ENCODE measurements around the gene MKRN2OS. TPM values are rescaled to one million over a fixed set of nuclear protein-coding genes. Genes with fewer than 3 reads are reported as not detected.

MKRN2OS gene
- total and polyA plus RNA-seq, 5 experiments from 2014 or later: not detected

- Mint-ChIP-seq H3K9me3 (no peaks in the 10 kb centered on the region), H3K4me1 (no peaks in the 10 kb centered on the region), H3K27me3 (no peaks in the 10 kb centered on the region), H3K36me3 (peaks cover 0 to 8% (median 0%) of the 10 kb centered on the region in 3 donors), H3K27ac (peak overlapping the region in 3 of 10 donors; percentile 1 to 53 (median 8)), H3K4me3 (no peak overlapping the region)
- DNase-seq (no peak), ATAC-seq (peak in 1 of 2 donors; percentile 44)
- POLR2A ChIA-PET: no interaction called here
Observed at GRCh38 chr3:12541625-12542024, 3.7 kb downstream of the MKRN2OS start.

DNA sequence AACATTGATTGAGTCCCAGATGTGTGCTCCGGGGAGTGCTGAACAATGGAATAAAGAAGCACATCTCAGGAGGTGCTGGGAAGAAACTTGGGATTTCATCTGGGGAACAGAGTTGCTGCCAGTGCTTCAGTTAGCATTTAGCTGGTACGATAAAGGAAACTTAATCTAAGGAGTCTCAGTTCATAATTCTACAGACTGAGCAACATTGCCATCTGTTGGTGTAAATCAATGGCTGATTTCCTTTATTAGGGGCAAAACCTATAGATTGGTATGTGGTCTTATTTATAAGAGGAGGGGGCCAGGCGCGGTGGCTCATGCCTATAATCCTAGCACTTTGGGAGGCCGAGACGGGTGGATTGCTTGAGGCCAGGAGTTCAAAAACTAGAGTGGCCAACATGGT, 8.9 kb downstream of the MKRN2OS start:
- DNase-seq (no peak), ATAC-seq (no peak)
- no peaks in the 10 kb centered on the region for H3K9me3 Mint-ChIP-seq
- H3K4me1 Mint-ChIP-seq: no peaks in the 10 kb centered on the region
- no peaks in the 10 kb centered on the region for H3K27me3 Mint-ChIP-seq
- POLR2A ChIA-PET: no interaction called here
- peaks cover 2 to 30% (median 7%) of the 10 kb centered on the region in 3 donors for H3K36me3 Mint-ChIP-seq
- no peak overlapping the region for H3K27ac Mint-ChIP-seq
- H3K4me3 Mint-ChIP-seq: no peak overlapping the region

GRCh38 chr3:12532182-12532581, 13.1 kb downstream of the MKRN2OS start:
- ATAC-seq (no peak), DNase-seq (no peak)
- Mint-ChIP-seq H3K9me3 (no peaks in the 10 kb centered on the region), H3K27me3 (no peaks in the 10 kb centered on the region), H3K27ac (peak overlapping the region in 1 of 10 donors; percentile 40), H3K4me1 (no peaks in the 10 kb centered on the region), H3K36me3 (peaks cover 11 to 52% (median 11%) of the 10 kb centered on the region in 3 donors), H3K4me3 (no peak overlapping the region)
- POLR2A ChIA-PET: no interaction called here

DNA sequence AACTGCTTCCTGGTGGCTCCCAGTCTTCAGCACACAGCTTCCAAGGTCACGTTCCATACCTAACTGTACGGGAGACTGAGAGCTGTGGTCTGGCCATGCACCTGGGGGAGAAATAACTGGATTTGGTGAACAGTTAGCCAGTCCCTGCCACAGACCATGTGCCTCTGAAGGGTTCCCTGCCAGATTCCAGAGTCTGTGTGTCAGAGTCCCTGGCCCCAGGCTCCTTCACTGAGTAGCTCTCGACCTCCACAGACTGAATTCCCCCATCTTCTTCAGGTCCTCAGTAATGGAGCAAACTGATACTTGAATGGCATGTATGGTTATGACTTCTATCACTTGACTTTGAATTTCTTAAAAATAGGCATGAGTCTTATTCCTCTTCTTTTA, 17.5 kb downstream of the MKRN2OS start:
- Mint-ChIP-seq H3K27ac (no peak overlapping the region), H3K27me3 (no peaks in the 10 kb centered on the region), H3K9me3 (no peaks in the 10 kb centered on the region), H3K4me1 (no peaks in the 10 kb centered on the region), H3K36me3 (peaks cover 11 to 81% (median 15%) of the 10 kb centered on the region in 3 donors), H3K4me3 (peak overlapping the region in 1 of 10 donors; percentile 32)
- no peak for DNase-seq
- POLR2A ChIA-PET: no interaction called here
- ATAC-seq: no peak

- H3K9me3 Mint-ChIP-seq: no peaks in the 10 kb centered on the region
- peaks cover 0 to 78% (median 24%) of the 10 kb centered on the region in 3 donors for H3K36me3 Mint-ChIP-seq
- H3K4me3 Mint-ChIP-seq: no peak overlapping the region
- DNase-seq: no peak
- H3K27me3 Mint-ChIP-seq: no peaks in the 10 kb centered on the region
- POLR2A ChIA-PET: no interaction called here
- no peak for ATAC-seq
- H3K4me1 Mint-ChIP-seq: no peaks in the 10 kb centered on the region
- H3K27ac Mint-ChIP-seq: no peak overlapping the region
Observed at GRCh38 chr3:12522721-12523120, 22.6 kb downstream of the MKRN2OS start.

- POLR2A ChIA-PET: no interaction called here
- DNase-seq: no peak
- Mint-ChIP-seq H3K27me3 (no peaks in the 10 kb centered on the region), H3K27ac (no peak overlapping the region), H3K4me1 (no peaks in the 10 kb centered on the region), H3K4me3 (no peak overlapping the region), H3K9me3 (no peaks in the 10 kb centered on the region), H3K36me3 (peaks cover 0 to 76% (median 22%) of the 10 kb centered on the region in 3 donors)
- no peak for ATAC-seq
Observed at GRCh38 chr3:12521010-12521409, 24.3 kb downstream of the MKRN2OS start.

GRCh38 chr3:12518261-12519028, 26.9 kb downstream of the MKRN2OS start:
- Mint-ChIP-seq H3K4me1 (peaks cover 0 to 10% (median 3%) of the 10 kb centered on the region in 4 donors), H3K36me3 (peaks cover 0 to 69% (median 23%) of the 10 kb centered on the region in 3 donors), H3K27me3 (no peaks in the 10 kb centered on the region), H3K27ac (peak overlapping the region in 1 of 10 donors; percentile 35), H3K4me3 (no peak overlapping the region), H3K9me3 (no peaks in the 10 kb centered on the region)
- DNase-seq (no peak), ATAC-seq (no peak)
- POLR2A ChIA-PET: no interaction called here

- DNase-seq: no peak
- no peak overlapping the region for H3K27ac Mint-ChIP-seq
- H3K36me3 Mint-ChIP-seq: peaks cover 0 to 72% (median 19%) of the 10 kb centered on the region in 3 donors
- peaks cover 0 to 11% (median 3%) of the 10 kb centered on the region in 4 donors for H3K4me1 Mint-ChIP-seq
- H3K4me3 Mint-ChIP-seq: no peak overlapping the region
- ATAC-seq: no peak
- POLR2A ChIA-PET: no interaction called here
- H3K27me3 Mint-ChIP-seq: no peaks in the 10 kb centered on the region
- no peaks in the 10 kb centered on the region for H3K9me3 Mint-ChIP-seq
Observed at GRCh38 chr3:12516873-12517272, 28.4 kb downstream of the MKRN2OS start.

DNA sequence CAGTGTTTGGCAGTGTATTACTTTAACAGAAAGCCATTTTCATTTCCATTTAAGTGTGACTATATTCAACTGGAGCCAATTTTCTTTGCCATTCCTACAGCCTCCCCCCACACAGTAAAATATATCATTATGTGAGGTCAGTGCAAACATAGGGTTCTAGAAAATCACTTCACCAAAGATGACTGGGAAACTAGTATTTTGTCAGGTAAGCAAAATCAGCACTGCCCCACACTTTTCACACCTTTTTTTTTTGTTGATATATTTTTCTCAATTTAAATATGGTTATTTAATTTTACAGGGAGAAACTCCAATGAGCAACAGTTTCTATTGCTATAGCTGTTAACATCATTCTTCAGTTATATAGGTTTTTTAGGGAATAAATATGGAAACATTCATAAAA, 29.7 kb downstream of the MKRN2OS start:
- no peak overlapping the region for H3K27ac Mint-ChIP-seq
- no peak overlapping the region for H3K4me3 Mint-ChIP-seq
- no peaks in the 10 kb centered on the region for H3K27me3 Mint-ChIP-seq
- DNase-seq (no peak), ATAC-seq (no peak)
- peaks cover 0 to 11% (median 3%) of the 10 kb centered on the region in 4 donors for H3K4me1 Mint-ChIP-seq
- peaks cover 0 to 72% (median 13%) of the 10 kb centered on the region in 3 donors for H3K36me3 Mint-ChIP-seq
- H3K9me3 Mint-ChIP-seq: no peaks in the 10 kb centered on the region
- POLR2A ChIA-PET: interaction anchor here (0.7 kb wide), 1 partner anchor 27 kb away, joined by 3 read pairs; no protein-coding TSS in a partner anchor

DNA sequence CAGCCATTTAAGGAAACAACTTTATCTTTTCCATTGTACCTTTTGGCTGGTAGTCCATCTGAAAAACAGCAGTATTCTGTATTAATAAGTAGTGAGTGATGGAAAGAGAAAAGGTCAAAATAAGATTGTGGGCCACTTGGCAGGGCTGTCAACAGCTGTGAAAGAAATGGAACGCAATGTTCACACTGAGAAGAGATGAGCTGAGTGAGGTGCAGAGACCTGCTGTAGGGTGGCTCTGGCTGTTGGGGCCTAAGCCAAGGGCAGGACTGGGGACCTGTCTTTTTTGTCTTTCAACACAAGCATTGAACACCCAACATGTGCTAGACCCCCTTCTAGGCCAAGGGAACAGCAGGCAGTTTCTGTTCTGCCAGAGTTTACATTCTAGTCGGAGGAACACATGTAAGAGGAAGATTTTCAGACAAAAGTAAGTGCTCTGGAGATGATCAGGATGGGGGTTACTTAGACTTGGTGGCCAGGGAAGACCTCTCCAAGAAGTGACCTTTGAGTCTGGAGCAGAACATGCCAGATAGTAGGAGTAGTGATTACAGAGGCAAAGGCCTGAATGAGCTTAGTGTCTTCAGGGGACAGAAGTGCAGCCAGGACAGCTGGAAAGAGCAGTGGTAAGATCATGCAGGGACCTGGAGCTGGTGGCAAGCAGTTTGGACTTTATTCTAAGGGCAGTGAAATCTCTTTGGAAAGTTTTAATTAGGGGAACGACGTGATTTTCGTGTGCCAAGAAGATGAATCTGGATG, 31.4 kb downstream of the MKRN2OS start:
- Mint-ChIP-seq H3K27ac (no peak overlapping the region), H3K27me3 (no peaks in the 10 kb centered on the region), H3K9me3 (no peaks in the 10 kb centered on the region), H3K4me1 (peaks cover 0 to 11% (median 3%) of the 10 kb centered on the region in 4 donors), H3K4me3 (no peak overlapping the region), H3K36me3 (peaks cover 0 to 71% (median 4%) of the 10 kb centered on the region in 3 donors)
- POLR2A ChIA-PET: no interaction called here
- no peak for ATAC-seq
- DNase-seq: no peak

- POLR2A ChIA-PET: no interaction called here
- DNase-seq (no peak), ATAC-seq (no peak)
- H3K9me3 Mint-ChIP-seq: no peaks in the 10 kb centered on the region
- peaks cover 0 to 16% (median 4%) of the 10 kb centered on the region in 4 donors for H3K4me1 Mint-ChIP-seq
- no peak overlapping the region for H3K4me3 Mint-ChIP-seq
- peak overlapping the region in 1 of 10 donors; percentile 15 for H3K27ac Mint-ChIP-seq
- H3K27me3 Mint-ChIP-seq: no peaks in the 10 kb centered on the region
- H3K36me3 Mint-ChIP-seq: peaks cover 0 to 72% (median 3%) of the 10 kb centered on the region in 3 donors
Observed at GRCh38 chr3:12512534-12513118, 32.7 kb downstream of the MKRN2OS start.

- Mint-ChIP-seq H3K4me1 (peaks cover 0 to 18% (median 4%) of the 10 kb centered on the region in 4 donors), H3K36me3 (peaks cover 0 to 80% (median 13%) of the 10 kb centered on the region in 3 donors), H3K27ac (no peak overlapping the region), H3K4me3 (no peak overlapping the region), H3K27me3 (no peaks in the 10 kb centered on the region), H3K9me3 (no peaks in the 10 kb centered on the region)
- no peak for ATAC-seq
- DNase-seq: no peak
- POLR2A ChIA-PET: no interaction called here
Observed at GRCh38 chr3:12509466-12509865, 35.8 kb downstream of the MKRN2OS start.

DNA sequence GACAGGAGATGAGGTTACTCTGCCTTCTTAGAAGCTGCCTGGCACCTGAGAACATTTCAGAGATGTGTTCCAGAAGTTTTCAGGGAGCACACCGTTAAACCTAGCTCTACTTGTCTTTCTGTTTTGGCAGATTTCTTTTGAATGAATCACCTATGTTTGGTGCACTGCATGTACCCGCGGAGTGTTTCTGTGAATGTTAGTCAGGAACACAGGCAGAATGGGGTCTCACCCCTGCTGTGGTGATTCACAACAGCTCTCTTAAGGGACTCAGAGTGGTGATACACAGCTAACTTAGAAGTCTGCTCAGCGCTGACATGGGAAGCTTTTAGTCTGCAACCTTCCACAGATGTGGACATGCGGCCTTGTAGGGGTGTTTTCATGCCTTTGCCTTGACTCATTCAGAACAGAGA, 37.0 kb downstream of the MKRN2OS start:
- H3K27ac Mint-ChIP-seq: peak overlapping the region in 1 of 10 donors; percentile 11
- H3K27me3 Mint-ChIP-seq: no peaks in the 10 kb centered on the region
- POLR2A ChIA-PET: no interaction called here
- DNase-seq (no peak), ATAC-seq (no peak)
- no peaks in the 10 kb centered on the region for H3K9me3 Mint-ChIP-seq
- H3K4me1 Mint-ChIP-seq: peaks cover 0 to 7% (median 1%) of the 10 kb centered on the region in 4 donors
- no peak overlapping the region for H3K4me3 Mint-ChIP-seq
- H3K36me3 Mint-ChIP-seq: peaks cover 0 to 85% (median 18%) of the 10 kb centered on the region in 3 donors
